ENCODE data around the gene SPACA7.
"Not testable (repeated sequence)": the region's sequence is repeated elsewhere in the genome, so short reads cannot be mapped to it uniquely, and the experiment has no call there.

SPACA7 gene

GRCh38 chr13:112424098-112424497 is 47.9 kb downstream of the SPACA7 start:
- no peak for DNase-seq (ENCODE audit: low read depth in 2 of 2)

- no peak for DNase-seq (ENCODE audit: low read depth in 2 of 2)
Measured at GRCh38 chr13:112428704-112429103, 52.5 kb downstream of the SPACA7 start.

- no peak for DNase-seq (ENCODE audit: low read depth in 2 of 2)
Measured at GRCh38 chr13:112431734-112432133, 55.6 kb downstream of the SPACA7 start.

- DNase-seq (ENCODE audit: low read depth in 2 of 2) = not testable (repeated sequence)
Measured at GRCh38 chr13:112432734-112433133, 56.6 kb downstream of the SPACA7 start.

- DNase-seq (ENCODE audit: low read depth in 2 of 2) = not testable (repeated sequence)
Measured at GRCh38 chr13:112433517-112433916, 57.4 kb downstream of the SPACA7 start.

GRCh38 chr13:112434032-112434431 is 57.9 kb downstream of the SPACA7 start:
- DNase-seq (ENCODE audit: low read depth in 2 of 2) = no peak

GRCh38 chr13:112434937-112435523 is 58.9 kb downstream of the SPACA7 start:
- no peak for DNase-seq (ENCODE audit: low read depth in 2 of 2)

GRCh38 chr13:112435973-112436372 is 59.8 kb downstream of the SPACA7 start:
- DNase-seq (ENCODE audit: low read depth in 2 of 2) = no peak

GRCh38 chr13:112438094-112438493 is 61.9 kb downstream of the SPACA7 start:
- DNase-seq (ENCODE audit: low read depth in 2 of 2) = no peak

- DNase-seq (ENCODE audit: low read depth in 2 of 2) = no peak
Measured at GRCh38 chr13:112438515-112438914, 62.4 kb downstream of the SPACA7 start.

GRCh38 chr13:112441226-112441625 is 65.1 kb downstream of the SPACA7 start:
- no peak for DNase-seq (ENCODE audit: low read depth in 2 of 2)

- no peak for DNase-seq (ENCODE audit: low read depth in 2 of 2)
Measured at GRCh38 chr13:112441779-112442310, 65.7 kb downstream of the SPACA7 start.

GRCh38 chr13:112442483-112443090 is 66.4 kb downstream of the SPACA7 start:
- DNase-seq (ENCODE audit: low read depth in 2 of 2) = no peak

GRCh38 chr13:112443191-112443994 is 67.2 kb downstream of the SPACA7 start:
- no peak for DNase-seq (ENCODE audit: low read depth in 2 of 2)

- no peak for DNase-seq (ENCODE audit: low read depth in 2 of 2)
Measured at GRCh38 chr13:112443995-112444311, 67.8 kb downstream of the SPACA7 start.

GRCh38 chr13:112444416-112445399 is 68.6 kb downstream of the SPACA7 start:
- DNase-seq (ENCODE audit: low read depth in 2 of 2) = no peak

- DNase-seq (ENCODE audit: low read depth in 2 of 2) = no peak
Measured at GRCh38 chr13:112445411-112446271, 69.5 kb downstream of the SPACA7 start.

- DNase-seq (ENCODE audit: low read depth in 2 of 2) = no peak
Measured at GRCh38 chr13:112446347-112446861, 70.2 kb downstream of the SPACA7 start.

GRCh38 chr13:112446867-112447266 is 70.7 kb downstream of the SPACA7 start:
- no peak for DNase-seq (ENCODE audit: low read depth in 2 of 2)

GRCh38 chr13:112447306-112447705 is 71.2 kb downstream of the SPACA7 start:
- DNase-seq (ENCODE audit: low read depth in 2 of 2) = no peak

Data from stimulated activated CD8-positive, alpha-beta memory T cell treated with anti-CD3 and anti-CD28 coated beads, Interleukin-7, amount 100 ng/mL, for 4 hours (primary cell).